Progenitor cell of endocrine pancreas (in vitro differentiated cells): ENCODE results near the gene MBTPS1. TPM values are rescaled to one million over a fixed set of nuclear protein-coding genes. Genes with fewer than 3 reads are reported as not detected.

ENCODE experiments used
- DNase-seq: peaks from one replicate; pipeline ENCODE4 v3.0.0; 2021; ENCODE audit warnings: low spot score; ENCODE audit not compliant: unreplicated experiment
- H3K27ac Mint-ChIP-seq: 2 replicates; pipeline ENCODE4 v1.8.0; 2021; ENCODE audit warnings: mild to moderate bottlenecking, moderate library complexity, mixed read lengths
- H3K27me3 Mint-ChIP-seq: 2 replicates; pipeline ENCODE4 v1.8.0; 2021; ENCODE audit warnings: mixed read lengths
- H3K36me3 Mint-ChIP-seq: 2 replicates; pipeline ENCODE4 v1.8.0; 2022; ENCODE audit warnings: mixed read lengths; ENCODE audit not compliant: insufficient read depth
- H3K4me1 Mint-ChIP-seq: 2 replicates; pipeline ENCODE4 v1.8.0; 2021; ENCODE audit warnings: low read depth, mixed read lengths
- H3K4me3 Mint-ChIP-seq: 2 replicates; pipeline ENCODE4 v1.8.0; 2021; ENCODE audit warnings: low read depth, mild to moderate bottlenecking, moderate library complexity, mixed read lengths
- H3K9me3 Mint-ChIP-seq: 2 replicates; pipeline ENCODE4 v1.8.0; 2021; ENCODE audit warnings: low read depth, mixed read lengths
- total RNA-seq: library from RNA; stranded (reverse); gene quantifications from 2 replicates; pipeline ENCODE4 v1.2.1, GENCODE V29; 2021
- TF ChIP-seq, protein P1 (sequence below): fragments of 200-600 bp; sonication (generic); IDR thresholded peaks from one replicate; pipeline ENCODE4 v1.5.0; 2021; ENCODE audit warnings: antibody characterized with exemption, mild to moderate bottlenecking; ENCODE audit not compliant: unreplicated experiment

MBTPS1 gene
- total RNA-seq, 1 donor from 2014 or later: 94.7 TPM

- TF ChIP-seq, protein P1, sequence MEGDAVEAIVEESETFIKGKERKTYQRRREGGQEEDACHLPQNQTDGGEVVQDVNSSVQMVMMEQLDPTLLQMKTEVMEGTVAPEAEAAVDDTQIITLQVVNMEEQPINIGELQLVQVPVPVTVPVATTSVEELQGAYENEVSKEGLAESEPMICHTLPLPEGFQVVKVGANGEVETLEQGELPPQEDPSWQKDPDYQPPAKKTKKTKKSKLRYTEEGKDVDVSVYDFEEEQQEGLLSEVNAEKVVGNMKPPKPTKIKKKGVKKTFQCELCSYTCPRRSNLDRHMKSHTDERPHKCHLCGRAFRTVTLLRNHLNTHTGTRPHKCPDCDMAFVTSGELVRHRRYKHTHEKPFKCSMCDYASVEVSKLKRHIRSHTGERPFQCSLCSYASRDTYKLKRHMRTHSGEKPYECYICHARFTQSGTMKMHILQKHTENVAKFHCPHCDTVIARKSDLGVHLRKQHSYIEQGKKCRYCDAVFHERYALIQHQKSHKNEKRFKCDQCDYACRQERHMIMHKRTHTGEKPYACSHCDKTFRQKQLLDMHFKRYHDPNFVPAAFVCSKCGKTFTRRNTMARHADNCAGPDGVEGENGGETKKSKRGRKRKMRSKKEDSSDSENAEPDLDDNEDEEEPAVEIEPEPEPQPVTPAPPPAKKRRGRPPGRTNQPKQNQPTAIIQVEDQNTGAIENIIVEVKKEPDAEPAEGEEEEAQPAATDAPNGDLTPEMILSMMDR: no peak
- no peaks in the 10 kb centered on the region for H3K36me3 Mint-ChIP-seq
- no peaks in the 10 kb centered on the region for H3K9me3 Mint-ChIP-seq
- H3K4me1 Mint-ChIP-seq: no peaks in the 10 kb centered on the region
- no peak for DNase-seq
- H3K27ac Mint-ChIP-seq: no peak overlapping the region
- H3K27me3 Mint-ChIP-seq: peaks cover 19% of the 10 kb centered on the region
- no peak overlapping the region for H3K4me3 Mint-ChIP-seq
Observed at GRCh38 chr16:84159007-84159406, 42.3 kb upstream of the MBTPS1 start.

DNA sequence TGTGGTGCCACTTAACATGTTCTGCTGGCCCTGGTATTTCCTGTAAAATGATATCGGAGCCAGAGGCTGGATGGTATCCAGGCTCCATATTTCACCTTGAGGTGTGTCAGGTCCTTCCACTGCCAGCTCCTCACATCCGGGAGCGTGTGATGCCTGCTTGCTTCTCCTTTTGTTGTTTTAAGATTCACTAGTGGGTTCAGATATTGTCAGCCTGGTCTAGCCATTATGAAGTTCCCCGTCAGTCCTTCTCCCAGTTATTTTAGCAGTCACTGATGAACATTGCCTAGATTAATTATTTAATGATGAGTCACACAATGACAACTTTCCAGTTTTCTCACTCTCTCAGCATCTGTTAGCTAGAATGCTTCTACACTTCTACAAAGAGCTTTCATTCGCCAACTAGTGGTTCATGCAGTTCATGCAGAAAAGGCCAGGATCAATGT, 39.6 kb upstream of the MBTPS1 start:
- Mint-ChIP-seq H3K4me3 (no peak overlapping the region), H3K27ac (no peak overlapping the region), H3K36me3 (no peaks in the 10 kb centered on the region), H3K4me1 (no peaks in the 10 kb centered on the region), H3K27me3 (peaks cover 12% of the 10 kb centered on the region), H3K9me3 (no peaks in the 10 kb centered on the region)
- TF ChIP-seq, protein P1: no peak
- no peak for DNase-seq

DNA sequence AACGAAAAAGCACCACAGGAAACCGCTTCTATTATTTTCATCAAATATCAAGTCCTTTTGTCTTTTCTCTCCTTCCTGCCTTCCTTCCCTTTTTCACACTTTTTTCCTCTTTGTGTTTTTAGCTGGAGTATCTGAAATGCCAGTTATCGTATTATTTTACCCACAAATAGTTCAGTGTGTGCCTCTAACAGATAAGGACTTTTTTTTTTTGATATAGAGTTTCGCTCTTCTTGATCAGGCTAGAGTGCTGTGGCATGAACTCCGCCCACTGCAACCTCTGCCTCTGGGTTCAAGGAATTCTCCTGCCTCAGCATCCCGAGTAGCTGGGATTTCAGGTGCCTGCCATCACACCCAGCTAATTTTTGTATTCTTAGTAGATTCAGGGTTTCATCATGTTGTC, 39.0 kb upstream of the MBTPS1 start:
- no peaks in the 10 kb centered on the region for H3K4me1 Mint-ChIP-seq
- no peaks in the 10 kb centered on the region for H3K9me3 Mint-ChIP-seq
- H3K27me3 Mint-ChIP-seq: peaks cover 17% of the 10 kb centered on the region
- no peaks in the 10 kb centered on the region for H3K36me3 Mint-ChIP-seq
- H3K27ac Mint-ChIP-seq: no peak overlapping the region
- H3K4me3 Mint-ChIP-seq: no peak overlapping the region
- no peak for DNase-seq
- TF ChIP-seq, protein P1: no peak

GRCh38 chr16:84155226-84155625, 38.5 kb upstream of the MBTPS1 start:
- no peak for DNase-seq
- Mint-ChIP-seq H3K36me3 (no peaks in the 10 kb centered on the region), H3K4me1 (no peaks in the 10 kb centered on the region), H3K27ac (peak overlapping the region; percentile 52), H3K4me3 (no peak overlapping the region), H3K9me3 (no peaks in the 10 kb centered on the region), H3K27me3 (peaks cover 18% of the 10 kb centered on the region)
- TF ChIP-seq, protein P1: no peak

GRCh38 chr16:84153660-84154214, 37.0 kb upstream of the MBTPS1 start:
- Mint-ChIP-seq H3K9me3 (no peaks in the 10 kb centered on the region), H3K27me3 (peaks cover 18% of the 10 kb centered on the region), H3K4me3 (no peak overlapping the region), H3K4me1 (no peaks in the 10 kb centered on the region), H3K36me3 (no peaks in the 10 kb centered on the region), H3K27ac (no peak overlapping the region)
- DNase-seq: no peak
- TF ChIP-seq, protein P1: no peak
